OCI-LY7 (cell line): ENCODE measurements around the gene ZSCAN9. TPM values are rescaled to one million over a fixed set of nuclear protein-coding genes. Genes with fewer than 3 reads are reported as not detected.

Experiments used
- BruUV-seq: library from RNA; stranded (reverse); fragments of 400-500 nt; replicated peaks from 2 replicates; lab custom pipeline; 2021; lab: Mats Ljungman, UMichigan
- CTCF ChIA-PET: fragments of 300-600 bp; sonication (Branson Sonifier 250); formaldehyde crosslinking; loops from one replicate; lab custom pipeline; 2022; ENCODE audit warnings: antibody characterized with exemption; ENCODE audit not compliant: unreplicated experiment; lab: Charles Lee
- POLR2A ChIA-PET: fragments of 300-600 bp; sonication (Branson Sonifier 250); formaldehyde crosslinking; loops from one replicate; lab custom pipeline; 2022; ENCODE audit warnings: antibody characterized with exemption; lab: Charles Lee
- DNase-seq: peaks from one replicate; pipeline ENCODE4 v3.0.0-alpha.2; 2015; ENCODE audit warnings: low spot score
- H2AFZ ChIP-seq: fragments of 200-600 bp; sonication (generic), shearing (Covaris generic); 2 replicates; pipeline ENCODE4 v1.6.1; 2014; ENCODE audit warnings: mild to moderate bottlenecking, antibody characterized with exemption, low read length, moderate library complexity
- H3K27ac ChIP-seq: fragments of 200-600 bp; sonication (generic); 2 replicates; pipeline ENCODE4 v1.5.1; 2014; ENCODE audit warnings: mixed run types, low read depth, mild to moderate bottlenecking, moderate library complexity, low read length, inconsistent platforms; ENCODE audit not compliant: poor library complexity, severe bottlenecking
- H3K36me3 ChIP-seq: fragments of 200-600 bp; sonication (generic); 2 replicates; pipeline ENCODE4 v1.6.1; 2014; ENCODE audit warnings: mild to moderate bottlenecking, antibody characterized with exemption, low read length, moderate library complexity, mixed read lengths; ENCODE audit not compliant: insufficient read depth
- H3K4me1 ChIP-seq: fragments of 200-600 bp; sonication (generic); 2 replicates; pipeline ENCODE4 v1.5.1; 2014; ENCODE audit warnings: mild to moderate bottlenecking, low read length; ENCODE audit not compliant: insufficient read depth, poor library complexity, severe bottlenecking
- H3K4me2 ChIP-seq: fragments of 200-600 bp; sonication (generic); 2 replicates; pipeline ENCODE4 v1.6.1; 2014; ENCODE audit warnings: mild to moderate bottlenecking, low read length
- H3K4me3 ChIP-seq: fragments of 200-600 bp; sonication (generic); 2 replicates; pipeline ENCODE4 v1.5.1; 2014; ENCODE audit warnings: mild to moderate bottlenecking, low read depth, low read length; ENCODE audit not compliant: poor library complexity, severe bottlenecking
- H3K79me2 ChIP-seq: fragments of 200-600 bp; sonication (generic); 2 replicates; pipeline ENCODE4 v1.6.1; 2016; ENCODE audit warnings: low read depth, mild to moderate bottlenecking, low read length, moderate library complexity, mixed read lengths; ENCODE audit not compliant: insufficient read depth
- H3K9me2 ChIP-seq: fragments of 200-600 bp; sonication (generic); 2 replicates; pipeline ENCODE4 v1.6.1; 2016; ENCODE audit warnings: mild to moderate bottlenecking, low read length, mixed read lengths; ENCODE audit not compliant: insufficient read depth
- H3K9me3 ChIP-seq: fragments of 200-600 bp; sonication (generic); 2 replicates; pipeline ENCODE4 v1.6.1; 2014; ENCODE audit warnings: mild to moderate bottlenecking, mixed run types, low read length, mixed read lengths
- H4K20me1 ChIP-seq: fragments of 200-600 bp; sonication (generic); 2 replicates; pipeline ENCODE4 v1.6.1; 2014; ENCODE audit warnings: mild to moderate bottlenecking, antibody characterized with exemption, low read length, moderate library complexity, mixed read lengths; ENCODE audit not compliant: insufficient read depth
- CTCF ChIP-seq: fragments of 200-600 bp; sonication (generic); conservative IDR thresholded peaks from 2 replicates; pipeline ENCODE4 v1.5.1; 2014; ENCODE audit warnings: mild to moderate bottlenecking, antibody characterized with exemption, low read length, moderate library complexity, mixed read lengths
- EZH2phosphoT487 ChIP-seq: fragments of 200-600 bp; sonication (generic); IDR thresholded peaks from 2 replicates; pipeline ENCODE4 v1.6.1; 2018; ENCODE audit warnings: low read depth, borderline replicate concordance, mild to moderate bottlenecking, mixed run types, antibody characterized with exemption, low read length, moderate library complexity, mixed read lengths
- intact Hi-C: fragments of 100-400 bp; cut with micrococcal nuclease; formaldehyde crosslinking; loops from one replicate; pipeline ENCODE4 v1.10.0; 2022; ENCODE audit not compliant: unreplicated experiment
- total RNA-seq, 2 experiments: library from RNA; depleted of rRNA in 1 of 2; stranded (reverse); fragments of >200 nt in 1 of 2; shearing (Covaris generic) in 1 of 2; gene quantifications; 2 replicates each; pipeline ENCODE4 v1.2.3, GENCODE V29; 2014 to 2022

Gene ZSCAN9
- total RNA-seq, 2 experiments from 2014 or later, result 3.1 to 9.0 TPM

GRCh38 chr6:28245206-28245941 is 20.3 kb downstream of the ZSCAN9 start:
- TSS peak; percentile 27 for BruUV-seq
- Histone ChIP-seq H3K4me1 (no peaks in the 10 kb centered on the region), H3K4me2 (no peak overlapping the region), H3K79me2 (peaks cover under 1% of the 10 kb centered on the region; the same call in 1 of the 2 replicates), H3K27ac (no peak overlapping the region), H3K9me2 (no peaks in the 10 kb centered on the region), H2AFZ (no peak overlapping the region), H3K9me3 (no peaks in the 10 kb centered on the region), H3K36me3 (peaks cover 60% of the 10 kb centered on the region), H4K20me1 (no peaks in the 10 kb centered on the region), H3K4me3 (no peak overlapping the region)
- TF ChIP-seq EZH2phosphoT487 (no peak), CTCF (no peak)
- POLR2A ChIA-PET, result no interaction called here
- DNase-seq, result no peak
- CTCF ChIA-PET, result no interaction called here
- intact Hi-C loops, result no loop called here

GRCh38 chr6:28248916-28249315 is 23.8 kb downstream of the ZSCAN9 start:
- POLR2A ChIA-PET, result interaction anchor here (0.6 kb wide), 1 partner anchor 32 kb away, joined by 5 read pairs; no protein-coding TSS in a partner anchor
- H3K79me2 ChIP-seq, result peaks cover 16% of the 10 kb centered on the region
- DNase-seq, result no peak
- intact Hi-C loops, result no loop called here
- no peaks in the 10 kb centered on the region for H3K9me2 ChIP-seq
- peaks cover 4% of the 10 kb centered on the region; the same call in 1 of the 2 replicates for H3K9me3 ChIP-seq
- no peak overlapping the region for H3K4me3 ChIP-seq
- peaks cover 21% of the 10 kb centered on the region for H3K4me1 ChIP-seq
- CTCF ChIA-PET, result no interaction called here
- no peak for TF ChIP-seq CTCF
- TF ChIP-seq EZH2phosphoT487, result no peak
- H3K36me3 ChIP-seq, result peaks cover 55% of the 10 kb centered on the region
- H3K27ac ChIP-seq, result no peak overlapping the region
- H3K4me2 ChIP-seq, result no peak overlapping the region
- H4K20me1 ChIP-seq, result 0 out of 2 replicates have a peak, but pooled peaks cover 4% of the 10 kb centered on the region
- H2AFZ ChIP-seq, result no peak overlapping the region
- no TSS peak for BruUV-seq

DNA sequence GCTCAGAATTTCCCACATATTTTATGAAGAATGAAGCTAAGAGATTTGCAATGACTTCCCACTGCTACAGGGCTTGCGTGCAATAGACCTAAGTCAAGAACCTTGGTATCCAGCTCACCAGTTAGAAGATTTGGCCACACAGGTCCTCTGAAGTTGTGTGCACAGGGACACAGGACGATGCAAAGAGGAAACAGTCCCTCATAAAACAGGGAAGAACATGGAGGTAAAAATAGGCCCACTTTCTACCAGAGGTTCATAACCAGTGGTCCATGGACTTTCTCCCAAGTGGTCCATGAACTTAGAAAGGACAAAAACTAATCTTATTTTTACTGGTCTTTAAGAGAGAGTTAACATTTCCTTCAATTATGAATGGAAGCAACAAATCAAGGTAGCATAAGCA is 25.7 kb downstream of the ZSCAN9 start:
- TF ChIP-seq EZH2phosphoT487 (no peak), CTCF (no peak)
- Histone ChIP-seq H3K4me2 (peak overlapping the region; percentile 83), H3K79me2 (peaks cover 16% of the 10 kb centered on the region), H3K9me3 (peaks cover 4% of the 10 kb centered on the region; the same call in 1 of the 2 replicates), H3K27ac (no peak overlapping the region), H3K4me1 (peaks cover 21% of the 10 kb centered on the region), H3K9me2 (no peaks in the 10 kb centered on the region), H2AFZ (no peak overlapping the region), H3K4me3 (peak overlapping the region; percentile 99), H4K20me1 (0 out of 2 replicates have a peak, but pooled peaks cover 4% of the 10 kb centered on the region), H3K36me3 (peaks cover 36% of the 10 kb centered on the region)
- no TSS peak for BruUV-seq
- ChIA-PET POLR2A (interaction anchor here (0.7 to 1.4 kb wide), 4 partner anchors 21 to 119 kb away, joined by 3 to 4 read pairs (median 4); partner anchors contain the start of gene PGBD1), CTCF (no interaction called here)
- DNase-seq, result no peak
- intact Hi-C loops, result loop anchor here (5.0 kb wide), 1 partner anchor 102 kb away; no protein-coding TSS in a partner anchor
